DOHH2 (cell line): ENCODE measurements around the gene B3GLCT.

Source experiments
- CTCF ChIP-seq: fragments of 200-600 bp; sonication (generic); IDR thresholded peaks from one replicate; pipeline ENCODE4 v1.5.1; 2014; ENCODE audit warnings: antibody characterized with exemption, mild to moderate bottlenecking, low read depth, low read length; ENCODE audit not compliant: poor library complexity, severe bottlenecking
- EZH2phosphoT487 ChIP-seq: fragments of 200-600 bp; sonication (generic); IDR thresholded peaks from 2 replicates; pipeline ENCODE4 v1.6.1; 2017; ENCODE audit warnings: borderline replicate concordance, mild to moderate bottlenecking, antibody characterized with exemption, low read length, moderate library complexity, mixed read lengths

- TF ChIP-seq EZH2phosphoT487 (no peak), CTCF (no peak)
These were observed 149.4 kb downstream of the B3GLCT start for GRCh38 chr13:31349156-31349555.
